Smooth muscle cell (in vitro differentiated cells): ENCODE results near the gene SAC3D1. TPM values are rescaled to one million over a fixed set of nuclear protein-coding genes. Genes with fewer than 3 reads are reported as not detected.
"Not testable (repeated sequence)": the region's sequence is repeated elsewhere in the genome, so short reads cannot be mapped to it uniquely, and the experiment has no call there.

ENCODE experiments used
- DNase-seq: peaks from one replicate; lab custom pipeline; 2025; ENCODE audit not compliant: unreplicated experiment; lab: John Stamatoyannopoulos, UW
- H2AFZ ChIP-seq: fragments of 200-600 bp; sonication (generic); 2 replicates; pipeline ENCODE4 v1.6.0; 2016; ENCODE audit warnings: antibody characterized with exemption, low read depth, mild to moderate bottlenecking
- H3F3A ChIP-seq: fragments of 200-600 bp; sonication (generic); 2 replicates; pipeline ENCODE4 v1.6.0; 2017; ENCODE audit warnings: antibody characterized with exemption, low read depth
- H3K27ac ChIP-seq: fragments of 200-600 bp; sonication (generic); 2 replicates; pipeline ENCODE4 v1.5.1; 2016; ENCODE audit warnings: low read depth, mild to moderate bottlenecking
- H3K27me3 ChIP-seq: fragments of 200-600 bp; sonication (generic); 2 replicates; pipeline ENCODE4 v1.6.1; 2016; ENCODE audit warnings: low read depth, mild to moderate bottlenecking
- H3K36me3 ChIP-seq: fragments of 200-600 bp; sonication (generic); 2 replicates; pipeline ENCODE4 v1.5.1; 2016; ENCODE audit warnings: low read depth
- H3K4me1 ChIP-seq: fragments of 200-600 bp; sonication (generic); 2 replicates; pipeline ENCODE4 v1.5.1; 2016; ENCODE audit warnings: low read depth
- H3K4me2 ChIP-seq: fragments of 200-600 bp; sonication (generic); 2 replicates; pipeline ENCODE4 v1.6.0; 2016; ENCODE audit warnings: mild to moderate bottlenecking
- H3K4me3 ChIP-seq: fragments of 200-600 bp; sonication (generic); 2 replicates; pipeline ENCODE4 v1.5.1; 2016; ENCODE audit warnings: mild to moderate bottlenecking
- H3K79me2 ChIP-seq: fragments of 200-600 bp; sonication (generic); 2 replicates; pipeline ENCODE4 v1.6.0; 2016; ENCODE audit warnings: low read depth, mild to moderate bottlenecking
- H3K9ac ChIP-seq: fragments of 200-600 bp; sonication (generic); 2 replicates; pipeline ENCODE4 v1.6.0; 2016; ENCODE audit warnings: low read depth
- H3K9me3 ChIP-seq: fragments of 200-600 bp; sonication (generic); replicated peaks from 2 replicates; pipeline ENCODE4 v1.5.1; 2016; ENCODE audit warnings: low read depth
- H4K20me1 ChIP-seq: fragments of 200-600 bp; sonication (generic); 2 replicates; pipeline ENCODE4 v1.6.0; 2016; ENCODE audit warnings: low read depth
- CTCF ChIP-seq: fragments of 200-600 bp; sonication (generic); IDR thresholded peaks from 2 replicates; pipeline ENCODE4 v1.5.1; 2017; ENCODE audit warnings: borderline replicate concordance, mild to moderate bottlenecking, antibody characterized with exemption; ENCODE audit not compliant: insufficient read depth, poor library complexity, severe bottlenecking
- WGBS: methylation state at CpG from one replicate; pipeline ENCODE4 v1.1.7; 2016; ENCODE audit warnings: low lambda C conversion rate; 5-methylcytosine and 5-hydroxymethylcytosine counted together
- polyA plus RNA-seq: library from polyadenylated mRNA; unstranded; fragments of >200 nt; fragmentation: Nextera tagmentation; extraction: Ambion mirVana; gene quantifications from 2 replicates; pipeline ENCODE4 v1.2.1, GENCODE V29; 2016
- total RNA-seq: library from RNA; depleted of rRNA; stranded (reverse); fragments of >200 nt; gene quantifications from 2 replicates; pipeline ENCODE4 v1.2.3, GENCODE V29; 2014

SAC3D1 gene
- total and polyA plus RNA-seq, 2 experiments from 2014 or later: 7.4 to 26.2 TPM

- no peaks in the 10 kb centered on the region for H3K9me3 ChIP-seq
- no peaks in the 10 kb centered on the region for H3K79me2 ChIP-seq
- H3K4me1 ChIP-seq: peaks cover 8% of the 10 kb centered on the region
- H3K9ac ChIP-seq: no peak overlapping the region
- DNase-seq: no peak
- H3K27ac ChIP-seq: no peak overlapping the region
- no peaks in the 10 kb centered on the region for H3F3A ChIP-seq
- no peaks in the 10 kb centered on the region for H4K20me1 ChIP-seq
- no peaks in the 10 kb centered on the region for H3K36me3 ChIP-seq
- no peaks in the 10 kb centered on the region for H3K27me3 ChIP-seq
- TF ChIP-seq CTCF: no peak
- H3K4me3 ChIP-seq: no peak overlapping the region
- 81% methylated on average over 1 of the region's 1 CpG for whole genome bisulfite sequencing
- no peak overlapping the region for H2AFZ ChIP-seq
- no peak overlapping the region for H3K4me2 ChIP-seq
Measured at GRCh38 chr11:64999478-64999877, 41.5 kb upstream of the SAC3D1 start.

GRCh38 chr11:65002706-65003105, 38.3 kb upstream of the SAC3D1 start:
- Histone ChIP-seq H3K9me3 (no peaks in the 10 kb centered on the region), H3K4me3 (no peak overlapping the region), H3K27ac (no peak overlapping the region), H3K27me3 (no peaks in the 10 kb centered on the region), H2AFZ (no peak overlapping the region), H3K36me3 (no peaks in the 10 kb centered on the region), H3F3A (no peaks in the 10 kb centered on the region), H4K20me1 (no peaks in the 10 kb centered on the region), H3K4me1 (no peaks in the 10 kb centered on the region), H3K79me2 (no peaks in the 10 kb centered on the region), H3K9ac (no peak overlapping the region), H3K4me2 (no peak overlapping the region)
- no peak for TF ChIP-seq CTCF
- 91% methylated on average over 5 of the region's 5 CpGs for WGBS
- DNase-seq: no peak

GRCh38 chr11:65003282-65003681, 37.7 kb upstream of the SAC3D1 start:
- Histone ChIP-seq H3K27me3 (no peaks in the 10 kb centered on the region), H3K4me1 (no peaks in the 10 kb centered on the region), H4K20me1 (no peaks in the 10 kb centered on the region), H3F3A (no peaks in the 10 kb centered on the region), H3K36me3 (no peaks in the 10 kb centered on the region), H3K27ac (no peak overlapping the region), H3K79me2 (no peaks in the 10 kb centered on the region), H2AFZ (no peak overlapping the region), H3K9ac (no peak overlapping the region), H3K9me3 (no peaks in the 10 kb centered on the region), H3K4me3 (no peak overlapping the region), H3K4me2 (no peak overlapping the region)
- TF ChIP-seq CTCF: no peak
- 79% methylated on average over 7 of the region's 7 CpGs for WGBS
- DNase-seq: no peak

GRCh38 chr11:65003968-65004367, 37.0 kb upstream of the SAC3D1 start:
- H3K9me3 ChIP-seq, H2AFZ ChIP-seq, H3F3A ChIP-seq, H3K9ac ChIP-seq, H4K20me1 ChIP-seq, H3K79me2 ChIP-seq, H3K36me3 ChIP-seq, H3K4me2 ChIP-seq, H3K27me3 ChIP-seq, DNase-seq, H3K27ac ChIP-seq, H3K4me1 ChIP-seq, H3K4me3 ChIP-seq: not testable (repeated sequence)
- WGBS: 53% methylated on average over 3 of the region's 3 CpGs
